ENCODE measurements around the gene SSBP3. TPM values are rescaled to one million over a fixed set of nuclear protein-coding genes. Genes with fewer than 3 reads are reported as not detected.

SSBP3 gene
- total RNA-seq, 1 experiment from 2014 or later, result 42.1 TPM

GRCh38 chr1:54329312-54330003 is 76.7 kb downstream of the SSBP3 start:
- intact Hi-C loops (cut with micrococcal nuclease; ENCODE audit: unreplicated experiment), result no loop called here
- no TSS peak for BruUV-seq (replicated peaks)
- Mint-ChIP-seq H3K36me3 (ENCODE audit: insufficient read depth, unreplicated experiment) (no peaks in the 10 kb centered on the region), H3K4me3 (ENCODE audit: unreplicated experiment) (no peak overlapping the region), H3K27ac (ENCODE audit: unreplicated experiment) (no peak overlapping the region), H3K9me3 (ENCODE audit: unreplicated experiment) (no peaks in the 10 kb centered on the region), H3K27me3 (ENCODE audit: insufficient read depth, unreplicated experiment) (no peaks in the 10 kb centered on the region), H3K4me1 (ENCODE audit: low read depth, unreplicated experiment) (peaks cover 18% of the 10 kb centered on the region)
- DNase-seq, result no peak
- no peak overlapping the region for H3K4me3 ChIP-seq (ENCODE audit: low read depth, low read length)
- no peak for TF ChIP-seq CTCF (IDR thresholded peaks at IDR 0.05; ENCODE audit: insufficient read depth in 1 of 2, low read depth in 1 of 2, low read length in 1 of 2, severe bottlenecking in 1 of 2, unreplicated experiment in 1 of 2)
- no peaks in the 10 kb centered on the region for H3K9me3 ChIP-seq
- POLR2A ChIA-PET, result no interaction called here
- CTCF ChIA-PET, result no interaction called here
- 0 out of 2 replicates have a peak, but pooled peaks cover 3% of the 10 kb centered on the region for H3K4me1 ChIP-seq
- H3K36me3 ChIP-seq (ENCODE audit: control insufficient read depth, insufficient read depth, low read length), result no peaks in the 10 kb centered on the region
- no peaks in the 10 kb centered on the region for H3K27me3 ChIP-seq (replicated peaks; ENCODE audit: control insufficient read depth, insufficient read depth, low read length)

GRCh38 chr1:54328066-54328636 is 78.0 kb downstream of the SSBP3 start:
- Histone ChIP-seq H3K4me3 (ENCODE audit: low read depth, low read length) (no peak overlapping the region), H3K9me3 (no peaks in the 10 kb centered on the region), H3K36me3 (ENCODE audit: control insufficient read depth, insufficient read depth, low read length) (no peaks in the 10 kb centered on the region), H3K4me1 (peaks cover 14% of the 10 kb centered on the region), H3K27me3 (replicated peaks; ENCODE audit: control insufficient read depth, insufficient read depth, low read length) (no peaks in the 10 kb centered on the region)
- intact Hi-C loops (cut with micrococcal nuclease; ENCODE audit: unreplicated experiment), result no loop called here
- peaks cover 18% of the 10 kb centered on the region for H3K4me1 Mint-ChIP-seq (ENCODE audit: low read depth, unreplicated experiment)
- no peaks in the 10 kb centered on the region for H3K9me3 Mint-ChIP-seq (ENCODE audit: unreplicated experiment)
- CTCF ChIA-PET, result no interaction called here
- TF ChIP-seq CTCF (IDR thresholded peaks at IDR 0.05; ENCODE audit: insufficient read depth in 1 of 2, low read depth in 1 of 2, low read length in 1 of 2, severe bottlenecking in 1 of 2, unreplicated experiment in 1 of 2), result no peak
- BruUV-seq (replicated peaks), result no TSS peak
- no peaks in the 10 kb centered on the region for H3K27me3 Mint-ChIP-seq (ENCODE audit: insufficient read depth, unreplicated experiment)
- no peak overlapping the region for H3K4me3 Mint-ChIP-seq (ENCODE audit: unreplicated experiment)
- no peak for DNase-seq
- no peak overlapping the region for H3K27ac Mint-ChIP-seq (ENCODE audit: unreplicated experiment)
- no peaks in the 10 kb centered on the region for H3K36me3 Mint-ChIP-seq (ENCODE audit: insufficient read depth, unreplicated experiment)
- POLR2A ChIA-PET, result no interaction called here

- no peaks in the 10 kb centered on the region for H3K27me3 ChIP-seq (replicated peaks; ENCODE audit: control insufficient read depth, insufficient read depth, low read length)
- no peak for DNase-seq
- H3K9me3 Mint-ChIP-seq (ENCODE audit: unreplicated experiment), result no peaks in the 10 kb centered on the region
- H3K4me1 ChIP-seq, result peaks cover 20% of the 10 kb centered on the region
- H3K27me3 Mint-ChIP-seq (ENCODE audit: insufficient read depth, unreplicated experiment), result no peaks in the 10 kb centered on the region
- no peaks in the 10 kb centered on the region for H3K36me3 ChIP-seq (ENCODE audit: control insufficient read depth, insufficient read depth, low read length)
- H3K27ac Mint-ChIP-seq (ENCODE audit: unreplicated experiment), result peak overlapping the region; percentile 56
- peaks cover 18% of the 10 kb centered on the region for H3K4me1 Mint-ChIP-seq (ENCODE audit: low read depth, unreplicated experiment)
- ChIA-PET POLR2A (no interaction called here), CTCF (no interaction called here)
- no peaks in the 10 kb centered on the region for H3K36me3 Mint-ChIP-seq (ENCODE audit: insufficient read depth, unreplicated experiment)
- H3K4me3 Mint-ChIP-seq (ENCODE audit: unreplicated experiment), result no peak overlapping the region
- no TSS peak for BruUV-seq (replicated peaks)
- no peaks in the 10 kb centered on the region for H3K9me3 ChIP-seq
- H3K4me3 ChIP-seq (ENCODE audit: low read depth, low read length), result no peak overlapping the region
- TF ChIP-seq CTCF (IDR thresholded peaks at IDR 0.05; ENCODE audit: insufficient read depth in 1 of 2, low read depth in 1 of 2, low read length in 1 of 2, severe bottlenecking in 1 of 2, unreplicated experiment in 1 of 2), result no peak
- intact Hi-C loops (cut with micrococcal nuclease; ENCODE audit: unreplicated experiment), result no loop called here
These were observed 78.7 kb downstream of the SSBP3 start for GRCh38 chr1:54327386-54328065.
